ENCODE results near the gene UBALD1.

GRCh38 chr16:4566144-4566543, 48.5 kb downstream of the UBALD1 start:
- TF ChIP-seq CTCF (IDR thresholded peaks at IDR 0.05) (no peak), EP300 (IDR thresholded peaks at IDR 0.05) (no peak), POLR2A (IDR thresholded peaks at IDR 0.05) (no peak)
